Heart left ventricle (tissue), 13 donors: ENCODE data around the gene TNS1.

Experiments
- POLR2A ChIP-seq, 2 donors: fragments of 450-650 bp; IDR thresholded peaks; one replicate each; pipeline ENCODE4 v1.6.1; 2017; ENCODE audit warnings: antibody characterized with exemption in 2 of 2, mild to moderate bottlenecking in 2 of 2, moderate library complexity in 2 of 2
- TF ChIP-seq, protein P1 (sequence below), 12 donors: fragments of 200-600 bp; sonication (generic) in 4 of 12; IDR thresholded peaks; one replicate each; pipeline versions ENCODE4 v1.5.0 to v1.8.0; 2018 to 2022; ENCODE audit warnings: antibody characterized with exemption in 12 of 12, mild to moderate bottlenecking in 5 of 12
- donor health status: ischemic (EF 13 %, LVEDD 7.1; RV severe dilation, severe dysfunction).
- donor health status: DM: no; HTN: yes; CAD: no.
- donor health status: DM: no; HTN: no; CAD: no.
- donor health status: ischemic (EF 25% LVEDD 6.9; RV normal size, moderate dysfunction).
- donor health status: ischemic (EF 25% LVEDD 5.7; RV mildly dilated, moderate dysfunction).
- donor health status: ischemic (EF 35%, LVEDD 5.7; RV mildly dilated, moderate dysfunction).
- donor health status: nonischemic (EF 11% LVEDD 7.7; RV severe dilation, severe dysfunction).
- donor health status: DM: yes; HTN: yes; CAD: no.
- donor health status: PGD.
- donor health status: ischemic (EF 29% LVEDD 5.4; RV normal size, mild dysfunction).
- donor health status: nonischemic (EF 23%, LVEDD 6.1; RV moderate dilation, normal function).

DNA sequence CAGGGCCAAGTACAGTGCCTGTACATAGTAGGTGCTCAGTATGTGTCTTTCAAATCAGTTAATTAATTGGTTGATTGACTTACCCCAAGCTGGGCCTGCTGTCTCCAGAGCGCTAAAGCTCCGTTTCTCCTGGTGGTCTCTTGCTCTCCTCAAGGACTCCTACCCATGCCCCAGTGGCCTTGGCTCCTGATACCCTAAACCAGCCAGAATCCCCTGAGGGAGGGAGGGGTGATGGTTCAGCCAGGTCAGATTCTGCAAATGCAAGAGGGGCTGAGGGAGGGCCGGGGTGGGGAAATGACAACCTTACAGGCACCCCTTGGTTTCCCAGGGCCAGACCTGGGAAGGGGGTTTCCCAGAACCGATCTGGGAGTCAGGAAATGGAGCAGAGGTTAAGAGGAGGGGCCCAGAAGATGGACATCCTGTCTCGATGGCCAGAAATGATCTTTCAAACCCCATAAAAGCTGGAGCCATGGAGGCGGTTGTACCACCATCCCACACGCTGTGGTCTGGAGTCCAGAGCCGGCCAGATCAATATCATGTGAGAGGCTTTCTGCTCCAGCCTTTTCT lies 209.1 kb downstream of the TNS1 start:
- TF ChIP-seq, protein P1, sequence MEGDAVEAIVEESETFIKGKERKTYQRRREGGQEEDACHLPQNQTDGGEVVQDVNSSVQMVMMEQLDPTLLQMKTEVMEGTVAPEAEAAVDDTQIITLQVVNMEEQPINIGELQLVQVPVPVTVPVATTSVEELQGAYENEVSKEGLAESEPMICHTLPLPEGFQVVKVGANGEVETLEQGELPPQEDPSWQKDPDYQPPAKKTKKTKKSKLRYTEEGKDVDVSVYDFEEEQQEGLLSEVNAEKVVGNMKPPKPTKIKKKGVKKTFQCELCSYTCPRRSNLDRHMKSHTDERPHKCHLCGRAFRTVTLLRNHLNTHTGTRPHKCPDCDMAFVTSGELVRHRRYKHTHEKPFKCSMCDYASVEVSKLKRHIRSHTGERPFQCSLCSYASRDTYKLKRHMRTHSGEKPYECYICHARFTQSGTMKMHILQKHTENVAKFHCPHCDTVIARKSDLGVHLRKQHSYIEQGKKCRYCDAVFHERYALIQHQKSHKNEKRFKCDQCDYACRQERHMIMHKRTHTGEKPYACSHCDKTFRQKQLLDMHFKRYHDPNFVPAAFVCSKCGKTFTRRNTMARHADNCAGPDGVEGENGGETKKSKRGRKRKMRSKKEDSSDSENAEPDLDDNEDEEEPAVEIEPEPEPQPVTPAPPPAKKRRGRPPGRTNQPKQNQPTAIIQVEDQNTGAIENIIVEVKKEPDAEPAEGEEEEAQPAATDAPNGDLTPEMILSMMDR (IDR thresholded peaks at IDR 0.05): no peak
- TF ChIP-seq POLR2A (IDR thresholded peaks at IDR 0.05): no peak
